CD4-positive, alpha-beta T cell (primary cell): Measurements from ENCODE around the gene ZAP70. TPM values are rescaled to one million over a fixed set of nuclear protein-coding genes. Genes with fewer than 3 reads are reported as not detected.

Experiments used
- ATAC-seq: fragments of 200-7000 bp; cut with Tn5 transposase; one replicate; pipeline ENCODE4 v1.10.0; 2022; ENCODE audit warnings: mild to moderate bottlenecking; ENCODE audit not compliant: poor library complexity
- CTCF ChIA-PET: fragments of 350-600 bp; sonication (Branson Sonifier 250); formaldehyde crosslinking; loops from one replicate; lab custom pipeline; 2021; ENCODE audit warnings: antibody characterized with exemption, inconsistent platforms; lab: Charles Lee
- POLR2A ChIA-PET: fragments of 350-600 bp; sonication (Branson Sonifier 250); formaldehyde crosslinking; loops from one replicate; lab custom pipeline; 2021; ENCODE audit warnings: antibody characterized with exemption, inconsistent platforms; lab: Charles Lee
- DNase-seq, 14 experiments: peaks; one replicate each; pipeline ENCODE4 v3.0.0-alpha.2; 2013 to 2020; ENCODE audit warnings: mixed read lengths in 2 of 14
- H3K27ac ChIP-seq, 2 donors: one replicate each; pipeline versions ENCODE4 v1.5.1 to v1.7.0; 2013; ENCODE audit warnings: low read length in 2 of 2, low read depth in 1 of 2, mild to moderate bottlenecking in 1 of 2
- H3K27me3 ChIP-seq, 2 experiments: 1 replicate in 1 of 2; 2 replicates in 1 of 2; pipeline versions ENCODE4 v1.6.1 to v1.7.0; 2013; ENCODE audit warnings: low read length in 2 of 2, control low read depth in 1 of 2, mild to moderate bottlenecking in 1 of 2, moderate library complexity in 1 of 2; ENCODE audit not compliant: insufficient read depth in 2 of 2, control insufficient read depth in 1 of 2
- H3K36me3 ChIP-seq: one replicate; pipeline ENCODE4 v1.6.1; 2013; ENCODE audit warnings: low read length, control low read depth; ENCODE audit not compliant: insufficient read depth
- H3K4me1 ChIP-seq: one replicate; pipeline ENCODE4 v1.6.1; 2013; ENCODE audit warnings: low read length, control low read depth; ENCODE audit not compliant: insufficient read depth
- H3K4me3 ChIP-seq: one replicate; pipeline ENCODE4 v1.5.1; 2013; ENCODE audit warnings: mild to moderate bottlenecking, low read length, moderate library complexity
- H3K9me3 ChIP-seq, 2 experiments: 1 replicate in 1 of 2; 2 replicates in 1 of 2; pipeline versions ENCODE4 v1.6.1 to v1.7.0; 2013; ENCODE audit warnings: low read length in 2 of 2, mild to moderate bottlenecking in 2 of 2, control low read depth in 1 of 2, moderate library complexity in 1 of 2; ENCODE audit not compliant: control insufficient read depth in 1 of 2, insufficient read depth in 1 of 2
- H3K27ac Mint-ChIP-seq: one replicate; pipeline ENCODE4 v1.8.0; 2020; ENCODE audit warnings: mixed read lengths
- H3K27me3 Mint-ChIP-seq: one replicate; pipeline ENCODE4 v1.8.0; 2021; ENCODE audit warnings: mixed read lengths
- H3K36me3 Mint-ChIP-seq: one replicate; pipeline ENCODE4 v1.8.0; 2021; ENCODE audit warnings: low read depth, mixed read lengths
- H3K4me1 Mint-ChIP-seq: one replicate; pipeline ENCODE4 v1.8.0; 2021; ENCODE audit warnings: low read depth, mixed read lengths
- H3K4me3 Mint-ChIP-seq: one replicate; pipeline ENCODE4 v1.8.0; 2020; ENCODE audit warnings: mild to moderate bottlenecking, mixed read lengths
- H3K9me3 Mint-ChIP-seq: one replicate; pipeline ENCODE4 v1.8.0; 2020; ENCODE audit warnings: mixed read lengths
- CTCF ChIP-seq: fragments of 200-600 bp; IDR thresholded peaks from one replicate; pipeline ENCODE4 v1.8.0; 2022; ENCODE audit warnings: antibody characterized with exemption, mild to moderate bottlenecking
- intact Hi-C, 2 experiments: fragments of 100-400 bp; cut with DNase I in 1 of 2; cut with micrococcal nuclease in 1 of 2; formaldehyde crosslinking; loops; one replicate each; pipeline versions ENCODE4 v1.15.1 to v1.9.0; 2023 to 2025; cut with DNase I, micrococcal nuclease
- total RNA-seq, 174 experiments: library from RNA in 2 of 174; stranded (reverse) in 2 of 174; gene quantifications; one replicate each; pipeline ENCODE4 v1.2.3 and lab custom pipeline; 2021 to 2026

The ZAP70 gene
- total RNA-seq, 2 experiments from 2014 or later = 440 to 470 TPM

- Mint-ChIP-seq H3K27me3 (no peaks in the 10 kb centered on the region), H3K27ac (peak overlapping the region; percentile 71), H3K4me1 (peaks cover 47% of the 10 kb centered on the region), H3K9me3 (no peaks in the 10 kb centered on the region), H3K4me3 (peak overlapping the region; percentile 13), H3K36me3 (peaks cover 75% of the 10 kb centered on the region)
- H3K4me3 ChIP-seq = no peak overlapping the region
- intact Hi-C loops = no loop called here
- no peak for ATAC-seq
- no peak for TF ChIP-seq CTCF
- no peaks in the 10 kb centered on the region for H3K9me3 ChIP-seq
- ChIA-PET POLR2A (no interaction called here), CTCF (no interaction called here)
- H3K27ac ChIP-seq = no peak overlapping the region
- peaks cover 79% of the 10 kb centered on the region for H3K36me3 ChIP-seq
- H3K4me1 ChIP-seq = peaks cover 42% of the 10 kb centered on the region
- DNase-seq = peak in 1 of 14 experiments; percentile 29
- no peaks in the 10 kb centered on the region for H3K27me3 ChIP-seq
Measured at GRCh38 chr2:97738179-97739019, 25.0 kb downstream of the ZAP70 start.

GRCh38 chr2:97739020-97739892 lies 25.9 kb downstream of the ZAP70 start:
- Mint-ChIP-seq H3K9me3 (no peaks in the 10 kb centered on the region), H3K27me3 (no peaks in the 10 kb centered on the region), H3K36me3 (peaks cover 70% of the 10 kb centered on the region), H3K4me3 (no peak overlapping the region), H3K4me1 (peaks cover 55% of the 10 kb centered on the region), H3K27ac (peak overlapping the region; percentile 71)
- TF ChIP-seq CTCF = no peak
- H3K36me3 ChIP-seq = peaks cover 70% of the 10 kb centered on the region
- no peaks in the 10 kb centered on the region for H3K27me3 ChIP-seq
- ChIA-PET CTCF (interaction anchor here (1.1 to 1.9 kb wide), 4 partner anchors 12 to 39 kb away, joined by 5 to 11 read pairs (median 6); no protein-coding TSS in a partner anchor), POLR2A (interaction anchor here (2.8 to 4.9 kb wide), 2 partner anchors 21 to 26 kb away, joined by 20 to 42 read pairs; partner anchors contain the start of gene ZAP70)
- no peak overlapping the region for H3K4me3 ChIP-seq
- DNase-seq = peak in 1 of 14 experiments; percentile 32
- intact Hi-C loops = no loop called here
- no peaks in the 10 kb centered on the region for H3K9me3 ChIP-seq
- ATAC-seq = no peak
- H3K4me1 ChIP-seq = peaks cover 49% of the 10 kb centered on the region
- no peak overlapping the region for H3K27ac ChIP-seq

GRCh38 chr2:97739893-97740245 lies 26.5 kb downstream of the ZAP70 start:
- H3K9me3 Mint-ChIP-seq = no peaks in the 10 kb centered on the region
- no peak for TF ChIP-seq CTCF
- peak overlapping the region; percentile 79 for H3K27ac Mint-ChIP-seq
- CTCF ChIA-PET = interaction anchor here (1.1 to 1.9 kb wide), 5 partner anchors 13 to 40 kb away, joined by 5 to 11 read pairs (median 6); no protein-coding TSS in a partner anchor
- H3K36me3 Mint-ChIP-seq = peaks cover 67% of the 10 kb centered on the region
- intact Hi-C loops = no loop called here
- H3K27me3 Mint-ChIP-seq = no peaks in the 10 kb centered on the region
- Histone ChIP-seq H3K27me3 (no peaks in the 10 kb centered on the region), H3K36me3 (peaks cover 64% of the 10 kb centered on the region), H3K27ac (no peak overlapping the region), H3K4me3 (no peak overlapping the region), H3K4me1 (peaks cover 51% of the 10 kb centered on the region), H3K9me3 (no peaks in the 10 kb centered on the region)
- ATAC-seq = no peak
- DNase-seq = peak in 1 of 14 experiments; percentile 29
- H3K4me1 Mint-ChIP-seq = peaks cover 59% of the 10 kb centered on the region
- H3K4me3 Mint-ChIP-seq = no peak overlapping the region
- POLR2A ChIA-PET = interaction anchor here (1.6 to 4.9 kb wide), 3 partner anchors 19 to 26 kb away, joined by 3 to 42 read pairs (median 20); partner anchors contain the start of gene ZAP70
